ENCODE measurements around the gene ZNF346. TPM values are rescaled to one million over a fixed set of nuclear protein-coding genes. Genes with fewer than 3 reads are reported as not detected.

The ZNF346 gene
- total RNA-seq, 1 experiment from 2014 or later = 18.4 TPM

GRCh38 chr5:177065491-177065890, 43.0 kb downstream of the ZNF346 start:
- H3K27me3 Mint-ChIP-seq (ENCODE audit: low read depth) = no peaks in the 10 kb centered on the region; the same call in 1 of the 2 replicates
- ChIA-PET CTCF (interaction anchor here (0.5 to 1.3 kb wide), 3 partner anchors 23 to 55 kb away, joined by 3 to 6 read pairs (median 4); no protein-coding TSS in a partner anchor), POLR2A (no interaction called here)
- H3K4me1 Mint-ChIP-seq = no peaks in the 10 kb centered on the region
- H3K4me3 Mint-ChIP-seq = no peak overlapping the region
- TF ChIP-seq ZNF396 (CRISPR knock-in tag; IDR thresholded peaks at IDR 0.05; ENCODE audit: borderline replicate concordance) = no peak
- no peak for TF ChIP-seq FOXJ3 (CRISPR knock-in tag; IDR thresholded peaks at IDR 0.05; ENCODE audit: borderline replicate concordance)
- TF ChIP-seq ESRRA (CRISPR knock-in tag; IDR thresholded peaks at IDR 0.05; ENCODE audit: borderline replicate concordance) = no peak
- no peak for TF ChIP-seq ETV6 (CRISPR knock-in tag; IDR thresholded peaks at IDR 0.05)
- TF ChIP-seq, protein P1, sequence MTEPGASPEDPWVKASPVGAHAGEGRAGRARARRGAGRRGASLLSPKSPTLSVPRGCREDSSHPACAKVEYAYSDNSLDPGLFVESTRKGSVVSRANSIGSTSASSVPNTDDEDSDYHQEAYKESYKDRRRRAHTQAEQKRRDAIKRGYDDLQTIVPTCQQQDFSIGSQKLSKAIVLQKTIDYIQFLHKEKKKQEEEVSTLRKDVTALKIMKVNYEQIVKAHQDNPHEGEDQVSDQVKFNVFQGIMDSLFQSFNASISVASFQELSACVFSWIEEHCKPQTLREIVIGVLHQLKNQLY (CRISPR knock-in tag; IDR thresholded peaks at IDR 0.05) = no peak
- TF ChIP-seq ARID4B (CRISPR knock-in tag; IDR thresholded peaks at IDR 0.05; ENCODE audit: borderline replicate concordance) = no peak
- no peak for TF ChIP-seq TCF7 (CRISPR knock-in tag; IDR thresholded peaks at IDR 0.05; ENCODE audit: low read depth)
- no peak for TF ChIP-seq FOXP1 (CRISPR knock-in tag; IDR thresholded peaks at IDR 0.05; ENCODE audit: borderline replicate concordance)
- DNase-seq (ENCODE audit: low spot score) (no peak), ATAC-seq (no peak)
- peaks cover 4% of the 10 kb centered on the region; the same call in 1 of the 2 replicates for H3K36me3 Mint-ChIP-seq
- no peaks in the 10 kb centered on the region for H3K9me3 Mint-ChIP-seq
- H3K27ac Mint-ChIP-seq = no peak overlapping the region

DNA sequence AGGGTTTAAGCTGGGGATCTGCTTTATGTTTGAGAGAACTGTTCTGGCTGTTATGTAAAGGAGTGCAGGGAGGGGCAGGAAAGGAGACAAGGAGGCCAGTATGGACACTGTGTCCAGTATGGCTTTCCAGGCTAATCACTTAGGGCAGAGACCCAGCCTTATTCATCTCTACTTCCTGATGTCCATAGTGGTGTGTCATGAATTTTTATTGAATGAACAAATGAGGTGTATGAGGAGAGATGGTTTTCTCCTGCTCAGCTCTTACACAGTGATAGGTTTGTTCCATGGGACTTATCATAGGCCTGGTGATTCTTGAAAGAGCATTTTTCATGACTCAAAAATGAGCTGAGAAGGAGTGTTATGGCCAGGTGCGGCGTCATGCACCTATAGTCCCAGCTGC, 43.7 kb downstream of the ZNF346 start:
- H3K9me3 Mint-ChIP-seq = no peaks in the 10 kb centered on the region
- ChIA-PET POLR2A (no interaction called here), CTCF (interaction anchor here (8.9 kb wide), 1 partner anchor 46 kb away, joined by 156 read pairs; no protein-coding TSS in a partner anchor)
- no peak for TF ChIP-seq ZSCAN18 (CRISPR knock-in tag; IDR thresholded peaks at IDR 0.05)
- TF ChIP-seq FOXK1 (CRISPR knock-in tag; IDR thresholded peaks at IDR 0.05) = no peak
- no peak for TF ChIP-seq HMGXB4 (CRISPR knock-in tag; IDR thresholded peaks at IDR 0.05)
- TF ChIP-seq JUN (CRISPR knock-in tag; IDR thresholded peaks at IDR 0.05) = no peak
- H3K4me3 Mint-ChIP-seq = no peak overlapping the region
- ATAC-seq = no peak
- H3K27me3 Mint-ChIP-seq (ENCODE audit: low read depth) = no peaks in the 10 kb centered on the region; the same call in 1 of the 2 replicates
- no peak for DNase-seq (ENCODE audit: low spot score)
- no peaks in the 10 kb centered on the region for H3K4me1 Mint-ChIP-seq
- H3K36me3 Mint-ChIP-seq = peaks cover 4% of the 10 kb centered on the region; the same call in 1 of the 2 replicates
- no peak overlapping the region for H3K27ac Mint-ChIP-seq

- POLR2A ChIA-PET = no interaction called here
- H3K27ac Mint-ChIP-seq = no peak overlapping the region; the same call in 1 of the 2 replicates
- H3K27me3 Mint-ChIP-seq (ENCODE audit: low read depth) = no peaks in the 10 kb centered on the region; the same call in 1 of the 2 replicates
- DNase-seq (ENCODE audit: low spot score) = no peak
- ATAC-seq = no peak
- no peak for TF ChIP-seq MYBL2 (CRISPR knock-in tag; IDR thresholded peaks at IDR 0.05)
- TF ChIP-seq TEAD1 (CRISPR knock-in tag; IDR thresholded peaks at IDR 0.05) = no peak
- TF ChIP-seq CREM (CRISPR knock-in tag; IDR thresholded peaks at IDR 0.05) = no peak
- no peak for TF ChIP-seq ZNF263 (CRISPR knock-in tag; IDR thresholded peaks at IDR 0.05; ENCODE audit: low read depth)
- TF ChIP-seq NR3C1 (CRISPR knock-in tag; conservative IDR thresholded peaks at IDR 0.05; ENCODE audit: low read depth) = no peak
- no peak for TF ChIP-seq SP1 (CRISPR knock-in tag; conservative IDR thresholded peaks at IDR 0.05)
- no peak overlapping the region for H3K4me3 Mint-ChIP-seq
- H3K4me1 Mint-ChIP-seq = peaks cover 3% of the 10 kb centered on the region
- peaks cover 4% of the 10 kb centered on the region; the same call in 1 of the 2 replicates for H3K36me3 Mint-ChIP-seq
- H3K9me3 Mint-ChIP-seq = no peaks in the 10 kb centered on the region
- CTCF ChIA-PET = interaction anchor here (8.9 kb wide), 1 partner anchor 45 kb away, joined by 156 read pairs; no protein-coding TSS in a partner anchor
These were observed 45.0 kb downstream of the ZNF346 start for GRCh38 chr5:177067503-177067902.

Measured in WTC11 (cell line).